ENCODE results near the gene GJA3.

The GJA3 gene

DNA sequence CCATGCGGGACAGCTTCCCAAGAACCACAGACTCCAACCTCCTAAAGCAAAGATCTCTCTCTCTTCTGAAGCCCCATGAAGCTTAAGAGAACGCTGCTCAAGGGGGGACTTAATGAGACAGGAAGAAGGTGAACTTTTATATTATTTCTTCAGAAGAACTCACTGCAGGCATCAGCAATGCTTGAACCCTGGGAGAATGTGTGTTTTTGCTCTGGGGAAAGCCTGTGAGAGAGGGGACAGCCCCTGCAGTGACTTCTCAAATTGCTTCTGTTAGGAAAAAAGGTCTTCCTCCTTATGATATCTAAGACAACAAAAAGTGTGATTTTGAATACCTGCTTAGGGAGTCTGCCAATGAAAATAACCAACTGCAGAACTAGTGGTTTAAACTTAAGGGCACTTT, 23.0 kb downstream of the GJA3 start:
- no peaks in the 10 kb centered on the region for H3K9me3 ChIP-seq (ENCODE audit: insufficient read depth, low read length)
- H3K36me3 ChIP-seq (replicated peaks; ENCODE audit: low read depth, low read length): no peaks in the 10 kb centered on the region
- H3K9ac ChIP-seq (ENCODE audit: low read length): no peak overlapping the region
- no peak overlapping the region for H2AFZ ChIP-seq (ENCODE audit: low read depth, low read length)
- peaks cover 8% of the 10 kb centered on the region; the same call in 1 of the 2 replicates for H4K20me1 ChIP-seq (ENCODE audit: insufficient read depth, low read length)
- H3K27me3 ChIP-seq (ENCODE audit: low read depth, low read length): peaks cover 9% of the 10 kb centered on the region
- H3K27ac ChIP-seq (ENCODE audit: low read length): no peak overlapping the region
- 0 out of 2 replicates have a peak overlapping the region, but pooled peaks have one; percentile 5 for H3K4me3 ChIP-seq (ENCODE audit: low read length)
- H3K4me2 ChIP-seq (ENCODE audit: low read length): peak overlapping the region; percentile 50
- peaks cover 36% of the 10 kb centered on the region for H3K4me1 ChIP-seq (ENCODE audit: low read length)
- no peaks in the 10 kb centered on the region for H3K79me2 ChIP-seq (ENCODE audit: low read length)
- TF ChIP-seq, protein P1, sequence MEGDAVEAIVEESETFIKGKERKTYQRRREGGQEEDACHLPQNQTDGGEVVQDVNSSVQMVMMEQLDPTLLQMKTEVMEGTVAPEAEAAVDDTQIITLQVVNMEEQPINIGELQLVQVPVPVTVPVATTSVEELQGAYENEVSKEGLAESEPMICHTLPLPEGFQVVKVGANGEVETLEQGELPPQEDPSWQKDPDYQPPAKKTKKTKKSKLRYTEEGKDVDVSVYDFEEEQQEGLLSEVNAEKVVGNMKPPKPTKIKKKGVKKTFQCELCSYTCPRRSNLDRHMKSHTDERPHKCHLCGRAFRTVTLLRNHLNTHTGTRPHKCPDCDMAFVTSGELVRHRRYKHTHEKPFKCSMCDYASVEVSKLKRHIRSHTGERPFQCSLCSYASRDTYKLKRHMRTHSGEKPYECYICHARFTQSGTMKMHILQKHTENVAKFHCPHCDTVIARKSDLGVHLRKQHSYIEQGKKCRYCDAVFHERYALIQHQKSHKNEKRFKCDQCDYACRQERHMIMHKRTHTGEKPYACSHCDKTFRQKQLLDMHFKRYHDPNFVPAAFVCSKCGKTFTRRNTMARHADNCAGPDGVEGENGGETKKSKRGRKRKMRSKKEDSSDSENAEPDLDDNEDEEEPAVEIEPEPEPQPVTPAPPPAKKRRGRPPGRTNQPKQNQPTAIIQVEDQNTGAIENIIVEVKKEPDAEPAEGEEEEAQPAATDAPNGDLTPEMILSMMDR (IDR thresholded peaks at IDR 0.05; ENCODE audit: low read depth, low read length): no peak
- no peak for TF ChIP-seq EZH2phosphoT487 (IDR thresholded peaks at IDR 0.05; ENCODE audit: low read depth)

DNA sequence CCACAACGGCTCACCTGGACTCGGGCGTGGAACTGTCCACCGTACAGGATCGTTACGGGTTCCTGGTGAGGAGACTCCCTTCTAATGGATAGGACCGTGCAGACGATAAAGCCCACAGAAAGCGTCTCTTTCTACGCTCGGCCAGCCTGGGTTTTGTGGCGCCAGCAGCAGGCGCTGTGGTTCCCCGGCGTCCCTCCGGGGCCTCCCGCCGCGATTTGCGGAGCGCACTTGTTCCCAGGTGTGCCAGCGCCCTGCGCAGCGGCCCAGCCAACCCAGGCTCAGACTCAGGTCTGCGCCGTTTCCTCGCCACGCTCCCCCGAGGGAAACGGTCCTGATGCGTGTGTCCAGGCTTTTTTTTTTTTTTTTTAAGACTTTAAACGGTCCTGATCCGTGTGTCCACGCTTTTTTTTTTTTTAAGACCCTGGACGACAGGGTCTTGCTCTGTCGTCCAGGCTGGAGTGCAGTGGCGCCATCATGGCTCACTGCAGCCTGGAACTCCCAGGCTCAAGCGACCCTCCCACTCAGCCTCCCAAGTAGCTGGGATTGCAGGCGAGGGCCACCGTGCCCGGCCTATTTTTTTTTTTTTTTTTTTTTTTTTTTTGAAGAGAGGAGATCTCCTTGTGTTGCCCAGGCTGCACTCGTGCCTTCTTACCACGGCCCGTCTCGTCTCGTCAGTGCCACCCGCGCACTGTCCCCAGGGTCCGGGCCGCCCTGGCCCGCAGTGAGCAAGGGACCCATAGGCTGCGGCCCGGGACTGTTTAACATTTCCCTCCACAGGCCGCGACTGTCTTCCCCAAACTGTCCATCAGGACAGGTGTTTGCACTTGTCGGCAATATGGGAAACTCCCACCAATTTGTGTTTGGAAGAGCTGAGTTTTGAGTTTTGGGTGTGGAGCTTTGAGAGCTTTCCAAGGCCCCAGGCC, 23.8 kb downstream of the GJA3 start:
- Histone ChIP-seq H3K27me3 (ENCODE audit: low read depth, low read length) (peaks cover 9% of the 10 kb centered on the region), H4K20me1 (ENCODE audit: insufficient read depth, low read length) (peaks cover 8% of the 10 kb centered on the region; the same call in 1 of the 2 replicates), H3K4me1 (ENCODE audit: low read length) (peaks cover 36% of the 10 kb centered on the region), H3K9ac (ENCODE audit: low read length) (no peak overlapping the region), H3K79me2 (ENCODE audit: low read length) (no peaks in the 10 kb centered on the region), H2AFZ (ENCODE audit: low read depth, low read length) (no peak overlapping the region), H3K4me2 (ENCODE audit: low read length) (no peak overlapping the region), H3K9me3 (ENCODE audit: insufficient read depth, low read length) (no peaks in the 10 kb centered on the region), H3K36me3 (replicated peaks; ENCODE audit: low read depth, low read length) (no peaks in the 10 kb centered on the region), H3K27ac (ENCODE audit: low read length) (no peak overlapping the region), H3K4me3 (ENCODE audit: low read length) (no peak overlapping the region)
- TF ChIP-seq, protein P1 (IDR thresholded peaks at IDR 0.05; ENCODE audit: low read depth, low read length): no peak
- no peak for TF ChIP-seq EZH2phosphoT487 (IDR thresholded peaks at IDR 0.05; ENCODE audit: low read depth)

DNA sequence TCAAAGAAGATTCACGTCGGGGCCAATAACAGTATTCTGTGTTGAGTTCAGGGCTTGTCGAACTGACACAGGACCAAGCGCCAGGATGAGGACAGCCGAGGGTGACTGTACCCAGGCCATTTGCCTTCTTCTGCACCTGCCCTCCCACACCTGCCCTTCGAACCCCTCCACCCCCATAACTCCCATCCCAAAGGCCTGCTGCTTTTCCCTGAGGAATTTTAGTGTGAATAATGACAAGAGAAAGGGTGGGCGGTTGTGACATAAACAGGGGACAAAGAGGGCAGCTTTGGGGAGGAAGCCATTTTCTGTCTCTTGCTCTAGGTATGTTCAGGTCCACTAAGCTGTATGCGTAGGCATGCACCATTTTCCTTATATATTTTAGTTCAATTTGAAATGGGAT, 26.1 kb downstream of the GJA3 start:
- H3K9ac ChIP-seq (ENCODE audit: low read length): no peak overlapping the region
- H3K27ac ChIP-seq (ENCODE audit: low read length): no peak overlapping the region
- no peak overlapping the region for H3K4me3 ChIP-seq (ENCODE audit: low read length)
- no peaks in the 10 kb centered on the region for H3K36me3 ChIP-seq (replicated peaks; ENCODE audit: low read depth, low read length)
- no peaks in the 10 kb centered on the region for H3K9me3 ChIP-seq (ENCODE audit: insufficient read depth, low read length)
- H2AFZ ChIP-seq (ENCODE audit: low read depth, low read length): no peak overlapping the region
- peaks cover 14% of the 10 kb centered on the region; the same call in 1 of the 2 replicates for H3K27me3 ChIP-seq (ENCODE audit: low read depth, low read length)
- H4K20me1 ChIP-seq (ENCODE audit: insufficient read depth, low read length): peaks cover 4% of the 10 kb centered on the region; the same call in 1 of the 2 replicates
- TF ChIP-seq, protein P1 (IDR thresholded peaks at IDR 0.05; ENCODE audit: low read depth, low read length): no peak
- peaks cover 24% of the 10 kb centered on the region for H3K4me1 ChIP-seq (ENCODE audit: low read length)
- H3K79me2 ChIP-seq (ENCODE audit: low read length): no peaks in the 10 kb centered on the region
- no peak overlapping the region for H3K4me2 ChIP-seq (ENCODE audit: low read length)

DNA sequence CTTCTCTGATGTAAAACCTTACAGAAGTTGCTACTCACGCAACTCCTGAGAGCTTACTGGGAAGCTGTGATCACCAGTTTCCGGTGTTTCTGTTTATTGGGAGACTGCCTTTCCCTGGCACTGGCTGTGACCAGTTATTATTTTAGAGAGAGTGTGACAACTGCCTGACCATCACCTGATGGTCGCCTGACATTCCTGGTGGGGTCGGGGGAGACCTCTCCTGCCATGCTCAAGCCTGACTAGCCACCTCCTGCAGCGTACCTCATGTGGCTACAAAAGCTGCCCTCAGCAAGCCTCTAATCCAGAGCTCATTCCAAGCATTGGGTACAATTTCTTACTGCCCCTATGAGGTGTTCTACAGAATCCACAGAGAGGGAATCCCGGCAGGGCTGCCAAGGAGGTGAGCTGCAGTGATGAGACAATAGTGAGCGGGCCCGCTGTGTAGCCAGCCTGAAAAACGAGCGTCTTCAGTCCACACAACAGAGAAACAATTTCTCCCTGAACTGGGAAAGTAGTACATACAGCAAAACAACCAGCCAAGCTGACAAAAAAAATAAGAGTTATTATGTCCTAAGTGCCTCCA, 28.7 kb downstream of the GJA3 start:
- Histone ChIP-seq H3K79me2 (ENCODE audit: low read length) (no peaks in the 10 kb centered on the region), H3K4me3 (ENCODE audit: low read length) (no peak overlapping the region), H2AFZ (ENCODE audit: low read depth, low read length) (no peak overlapping the region), H4K20me1 (ENCODE audit: insufficient read depth, low read length) (no peaks in the 10 kb centered on the region), H3K9me3 (ENCODE audit: insufficient read depth, low read length) (no peaks in the 10 kb centered on the region), H3K4me2 (ENCODE audit: low read length) (no peak overlapping the region), H3K27ac (ENCODE audit: low read length) (no peak overlapping the region), H3K4me1 (ENCODE audit: low read length) (peaks cover 3% of the 10 kb centered on the region; the same call in 1 of the 2 replicates), H3K27me3 (ENCODE audit: low read depth, low read length) (peaks cover 13% of the 10 kb centered on the region; the same call in 1 of the 2 replicates), H3K36me3 (replicated peaks; ENCODE audit: low read depth, low read length) (no peaks in the 10 kb centered on the region), H3K9ac (ENCODE audit: low read length) (no peak overlapping the region)
- no peak for TF ChIP-seq EZH2phosphoT487 (IDR thresholded peaks at IDR 0.05; ENCODE audit: low read depth)
- TF ChIP-seq, protein P1 (IDR thresholded peaks at IDR 0.05; ENCODE audit: low read depth, low read length): no peak

Measured in OCI-LY3 (cell line).